HepG2 (cell line): ENCODE measurements around the gene GPR119. TPM values are rescaled to one million over a fixed set of nuclear protein-coding genes. Genes with fewer than 3 reads are reported as not detected.

Source experiments
- BRD4 ChIP-seq: sonication (generic); formaldehyde crosslinking; IDR thresholded peaks from 2 replicates; pipeline ENCODE4 v1.4.0; 2020; ENCODE audit warnings: missing genetic modification reagents
- ELF1 ChIP-seq: sonication (generic); formaldehyde crosslinking; IDR thresholded peaks from 2 replicates; pipeline ENCODE4 v1.4.0; 2020; ENCODE audit warnings: missing genetic modification reagents
- MBNL3 ChIP-seq: fragments of 250-450 bp; sonication (Bioruptor Pico); conservative IDR thresholded peaks from 2 replicates; pipeline ENCODE4 v1.8.0; 2022; ENCODE audit warnings: mild to moderate bottlenecking, inconsistent platforms
- MLLT10 ChIP-seq: sonication (generic); formaldehyde crosslinking; IDR thresholded peaks from 2 replicates; pipeline ENCODE4 v1.4.0; 2020; ENCODE audit warnings: missing genetic modification reagents
- NFKB2 ChIP-seq: sonication (generic); formaldehyde crosslinking; IDR thresholded peaks from 2 replicates; pipeline ENCODE4 v1.4.0; 2020; ENCODE audit warnings: missing genetic modification reagents, borderline replicate concordance
- RELA ChIP-seq: sonication (generic); formaldehyde crosslinking; IDR thresholded peaks from 2 replicates; pipeline ENCODE4 v1.4.0; 2020; ENCODE audit warnings: missing genetic modification reagents
- RNF2 ChIP-seq: fragments of 450-650 bp; conservative IDR thresholded peaks from 2 replicates; pipeline ENCODE4 v1.6.1; 2016; ENCODE audit warnings: low read depth
- SNAPC4 ChIP-seq: sonication (generic); formaldehyde crosslinking; IDR thresholded peaks from 2 replicates; pipeline ENCODE4 v1.4.0; 2020; ENCODE audit warnings: mild to moderate bottlenecking, missing genetic modification reagents
- ZFP91 ChIP-seq: sonication (generic); formaldehyde crosslinking; IDR thresholded peaks from 2 replicates; pipeline ENCODE4 v1.9.0; 2022; ENCODE audit warnings: missing genetic modification reagents, mild to moderate bottlenecking, borderline replicate concordance
- ZFX ChIP-seq: sonication (generic); formaldehyde crosslinking; IDR thresholded peaks from 2 replicates; pipeline ENCODE4 v1.4.0; 2020; ENCODE audit warnings: mild to moderate bottlenecking, low read depth, missing genetic modification reagents, moderate library complexity
- ZFY ChIP-seq: sonication (generic); formaldehyde crosslinking; IDR thresholded peaks from 2 replicates; pipeline ENCODE4 v1.4.0; 2020; ENCODE audit warnings: missing genetic modification reagents
- ZNF207 ChIP-seq: fragments of 450-650 bp; IDR thresholded peaks from 2 replicates; pipeline ENCODE4 v1.6.1; 2016; ENCODE audit warnings: antibody characterized with exemption, borderline replicate concordance
- ZNF431 ChIP-seq: sonication (generic); formaldehyde crosslinking; IDR thresholded peaks from 2 replicates; pipeline ENCODE4 v1.9.0; 2022; ENCODE audit warnings: missing genetic modification reagents, low read depth, mild to moderate bottlenecking, borderline replicate concordance
- ZNF550 ChIP-seq: sonication (generic); formaldehyde crosslinking; IDR thresholded peaks from 2 replicates; pipeline ENCODE4 v1.4.0; 2020; ENCODE audit warnings: mild to moderate bottlenecking, missing genetic modification reagents, borderline replicate concordance
- ZNF562 ChIP-seq: sonication (generic); formaldehyde crosslinking; IDR thresholded peaks from 2 replicates; pipeline ENCODE4 v1.8.0; 2022; ENCODE audit warnings: missing genetic modification reagents, borderline replicate concordance
- ZNF713 ChIP-seq: sonication (generic); formaldehyde crosslinking; IDR thresholded peaks from 2 replicates; pipeline ENCODE4 v1.4.0; 2020; ENCODE audit warnings: mild to moderate bottlenecking, missing genetic modification reagents
- ZNF746 ChIP-seq: sonication (generic); formaldehyde crosslinking; IDR thresholded peaks from 2 replicates; pipeline ENCODE4 v1.8.0; 2022; ENCODE audit warnings: mild to moderate bottlenecking, missing genetic modification reagents
- ZNF780A ChIP-seq: sonication (generic); formaldehyde crosslinking; IDR thresholded peaks from 2 replicates; pipeline ENCODE4 v1.8.0; 2022; ENCODE audit warnings: mild to moderate bottlenecking, missing genetic modification reagents, moderate library complexity
- ZXDC ChIP-seq: sonication (generic); formaldehyde crosslinking; IDR thresholded peaks from 2 replicates; pipeline ENCODE4 v1.5.0; 2020; ENCODE audit warnings: mild to moderate bottlenecking, missing genetic modification reagents
- polyA plus RNA-seq, 8 experiments: library from polyadenylated mRNA; depleted of rRNA in 3 of 8; stranded (reverse) in 7 of 8; unstranded in 1 of 8; fragments of >200 nt; fragmentation: Illumina TruSeq in 4 of 8; extraction: Trizol in 4 of 8; gene quantifications; 2 replicates each; pipeline versions ENCODE4 v1.2.1 to v1.2.3, GENCODE V29; 2011 to 2016; ENCODE audit warnings: low read depth in 4 of 8, missing spikeins in 1 of 8, mixed read lengths in 1 of 8; ENCODE audit not compliant: insufficient read depth in 1 of 8
- total RNA-seq, 5 experiments: library from RNA; depleted of rRNA; stranded (reverse); fragments of >200 nt; fragmentation: Illumina TruSeq; extraction: Trizol; gene quantifications; 2 replicates each; pipeline ENCODE4 v1.2.3, GENCODE V29; 2016; ENCODE audit warnings: low read depth in 1 of 5
- TF ChIP-seq, protein P1 (sequence below): IDR thresholded peaks from 2 replicates; pipeline ENCODE4 v1.6.1; 2016

The GPR119 gene
- total and polyA plus RNA-seq, 2 of the 13 experiments (the other 11 are each of a cell fraction or from before 2014, with no cell fraction given) = 2.6 to 5.5 TPM

DNA sequence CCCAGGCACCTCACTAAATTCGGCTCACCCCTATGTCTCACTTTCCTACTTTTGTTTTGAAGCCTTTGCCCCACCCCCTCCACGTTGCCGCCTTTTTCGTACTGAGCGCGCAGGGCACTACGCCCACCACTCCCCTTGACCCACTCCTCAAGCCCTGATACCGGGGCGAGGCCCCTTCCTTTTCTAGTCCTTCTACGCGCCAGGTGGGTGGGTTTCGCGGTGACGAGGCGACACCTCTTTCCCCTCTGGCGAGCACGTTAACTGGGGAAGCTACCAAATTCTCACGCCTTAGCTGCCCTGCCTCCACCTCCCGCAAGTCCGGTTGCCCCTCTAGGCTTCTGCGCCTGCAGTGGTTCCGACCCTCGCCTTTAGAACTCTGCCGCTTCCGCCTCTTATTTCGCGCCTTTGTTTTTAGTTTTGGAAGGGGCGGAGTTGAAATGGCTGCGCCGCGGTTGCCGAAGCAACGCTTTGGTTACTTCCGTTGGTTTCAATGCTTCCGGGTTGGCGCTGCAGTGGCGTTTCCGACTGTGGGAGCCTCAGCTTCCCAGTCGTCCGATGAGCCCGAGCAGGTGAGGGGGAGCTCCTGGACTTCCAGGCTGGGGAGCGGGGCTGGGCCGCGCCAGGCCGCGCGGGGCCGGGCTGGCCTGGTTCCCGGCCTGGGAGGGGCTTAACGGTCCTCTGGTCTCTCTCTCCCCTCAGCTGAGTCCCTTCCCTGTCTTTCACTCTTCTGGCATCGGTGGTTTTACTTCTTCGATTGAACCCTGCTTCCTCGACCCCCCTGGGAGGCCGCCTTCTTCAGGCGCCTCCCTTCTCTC, 45.9 kb downstream of the GPR119 start, which contains the start of gene SLC25A14 (continued):
- TF ChIP-seq ZFP91 (CRISPR knock-in tag) (no peak), ZNF550 (CRISPR knock-in tag) (no peak), ZFY (peak; percentile 93), ZFX (peak; percentile 91), RNF2 (no peak), ELF1 (CRISPR knock-in tag) (peak; percentile 93), ZNF431 (CRISPR knock-in tag) (no peak), NFKB2 (CRISPR knock-in tag) (no peak), RELA (CRISPR knock-in tag) (no peak), ZNF780A (CRISPR knock-in tag) (no peak), ZNF207 (no peak), ZXDC (CRISPR knock-in tag) (no peak), ZNF746 (CRISPR knock-in tag) (no peak), BRD4 (CRISPR knock-in tag) (no peak), MLLT10 (CRISPR knock-in tag) (no peak), ZNF562 (CRISPR knock-in tag) (no peak), ZNF713 (CRISPR knock-in tag) (no peak), SNAPC4 (CRISPR knock-in tag) (no peak), MBNL3 (CRISPR knock-in tag) (no peak)
- TF ChIP-seq, protein P1, sequence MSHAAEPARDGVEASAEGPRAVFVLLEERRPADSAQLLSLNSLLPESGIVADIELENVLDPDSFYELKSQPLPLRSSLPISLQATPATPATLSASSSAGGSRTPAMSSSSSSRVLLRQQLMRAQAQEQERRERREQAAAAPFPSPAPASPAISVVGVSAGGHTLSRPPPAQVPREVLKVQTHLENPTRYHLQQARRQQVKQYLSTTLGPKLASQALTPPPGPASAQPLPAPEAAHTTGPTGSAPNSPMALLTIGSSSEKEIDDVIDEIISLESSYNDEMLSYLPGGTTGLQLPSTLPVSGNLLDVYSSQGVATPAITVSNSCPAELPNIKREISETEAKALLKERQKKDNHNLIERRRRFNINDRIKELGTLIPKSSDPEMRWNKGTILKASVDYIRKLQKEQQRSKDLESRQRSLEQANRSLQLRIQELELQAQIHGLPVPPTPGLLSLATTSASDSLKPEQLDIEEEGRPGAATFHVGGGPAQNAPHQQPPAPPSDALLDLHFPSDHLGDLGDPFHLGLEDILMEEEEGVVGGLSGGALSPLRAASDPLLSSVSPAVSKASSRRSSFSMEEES (CRISPR knock-in tag) = no peak
